GM23338 (cell line): Measurements from ENCODE around the gene GNG7.

Experiments
- CREB1 ChIP-seq: fragments of 250-450 bp; sonication (Bioruptor Pico); IDR thresholded peaks from 2 replicates; pipeline ENCODE4 v1.5.0; 2020; ENCODE audit warnings: low read depth, mild to moderate bottlenecking, moderate library complexity
- EZH2 ChIP-seq: fragments of 200-600 bp; sonication (generic); IDR thresholded peaks from one replicate; pipeline ENCODE4 v1.8.0; 2017; ENCODE audit warnings: antibody characterized with exemption, mild to moderate bottlenecking, low read depth; ENCODE audit not compliant: unreplicated experiment
- EZH2phosphoT487 ChIP-seq: fragments of 200-600 bp; sonication (generic); IDR thresholded peaks from one replicate; pipeline ENCODE4 v1.8.1; 2018; ENCODE audit warnings: antibody characterized with exemption; ENCODE audit not compliant: unreplicated experiment
- POLR2AphosphoS5 ChIP-seq: IDR thresholded peaks from 2 replicates; pipeline ENCODE4 v1.6.1; 2016; ENCODE audit warnings: antibody characterized with exemption, low read depth
- TF ChIP-seq, protein P1 (sequence below), 2 experiments: fragments of 200-600 bp in 1 of 2; sonication (generic) in 1 of 2; conservative IDR thresholded peaks; 2 replicates each; pipeline versions ENCODE4 v1.5.1 to v1.6.1; 2016 to 2017; ENCODE audit warnings: antibody characterized with exemption in 2 of 2, low read depth in 2 of 2, mild to moderate bottlenecking in 2 of 2, moderate library complexity in 1 of 2
- TF ChIP-seq, protein P2 (sequence below): IDR thresholded peaks from one replicate; pipeline ENCODE4 v1.6.1; 2018; ENCODE audit warnings: antibody characterized with exemption; ENCODE audit not compliant: unreplicated experiment

DNA sequence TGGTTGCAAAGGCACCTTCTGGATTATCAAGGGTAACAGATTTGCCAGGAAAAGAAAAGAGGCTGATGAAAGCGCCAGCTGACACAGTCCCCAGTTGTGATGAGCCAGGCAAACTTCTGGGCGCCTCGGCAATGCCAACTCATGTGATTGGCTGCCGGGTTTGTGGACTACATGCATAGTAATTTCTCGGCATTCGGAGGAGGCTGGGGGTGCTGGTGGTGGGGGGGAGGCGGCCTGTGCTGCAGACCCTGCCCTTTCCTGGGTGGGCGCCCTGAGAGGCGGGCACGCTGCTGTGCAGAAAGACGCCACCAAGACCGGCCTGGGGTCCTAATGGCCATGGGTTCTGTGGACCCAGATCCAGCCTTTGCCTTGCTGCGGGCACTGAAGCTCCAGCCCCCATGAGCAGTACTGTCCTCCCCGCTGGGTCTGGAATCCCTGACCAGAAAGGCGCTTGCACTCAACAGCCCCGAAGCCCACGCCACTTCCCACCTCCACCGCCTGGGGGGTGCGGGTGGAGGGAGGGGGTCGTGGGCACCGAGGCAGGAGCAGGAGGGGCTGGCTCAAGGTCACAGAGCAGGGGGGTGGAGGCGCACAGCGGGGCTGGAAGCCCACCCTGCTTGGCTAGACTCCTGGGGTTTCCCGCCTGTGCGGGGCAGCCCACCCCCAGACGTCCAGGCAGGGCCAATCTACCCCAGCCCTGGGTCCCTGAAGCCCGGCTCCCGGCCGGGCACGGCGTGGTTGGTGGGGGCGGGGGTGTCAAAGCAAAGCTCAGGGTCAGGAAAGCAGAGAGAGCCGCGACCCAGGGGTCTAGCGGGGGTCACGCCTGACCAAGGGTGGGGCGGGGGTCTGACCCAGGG, 17.7 kb upstream of the GNG7 start:
- TF ChIP-seq, protein P1, sequence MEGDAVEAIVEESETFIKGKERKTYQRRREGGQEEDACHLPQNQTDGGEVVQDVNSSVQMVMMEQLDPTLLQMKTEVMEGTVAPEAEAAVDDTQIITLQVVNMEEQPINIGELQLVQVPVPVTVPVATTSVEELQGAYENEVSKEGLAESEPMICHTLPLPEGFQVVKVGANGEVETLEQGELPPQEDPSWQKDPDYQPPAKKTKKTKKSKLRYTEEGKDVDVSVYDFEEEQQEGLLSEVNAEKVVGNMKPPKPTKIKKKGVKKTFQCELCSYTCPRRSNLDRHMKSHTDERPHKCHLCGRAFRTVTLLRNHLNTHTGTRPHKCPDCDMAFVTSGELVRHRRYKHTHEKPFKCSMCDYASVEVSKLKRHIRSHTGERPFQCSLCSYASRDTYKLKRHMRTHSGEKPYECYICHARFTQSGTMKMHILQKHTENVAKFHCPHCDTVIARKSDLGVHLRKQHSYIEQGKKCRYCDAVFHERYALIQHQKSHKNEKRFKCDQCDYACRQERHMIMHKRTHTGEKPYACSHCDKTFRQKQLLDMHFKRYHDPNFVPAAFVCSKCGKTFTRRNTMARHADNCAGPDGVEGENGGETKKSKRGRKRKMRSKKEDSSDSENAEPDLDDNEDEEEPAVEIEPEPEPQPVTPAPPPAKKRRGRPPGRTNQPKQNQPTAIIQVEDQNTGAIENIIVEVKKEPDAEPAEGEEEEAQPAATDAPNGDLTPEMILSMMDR (conservative IDR thresholded peaks at IDR 0.05; ENCODE audit: low read depth in 2 of 2), result no peak
- no peak for TF ChIP-seq EZH2phosphoT487
- TF ChIP-seq POLR2AphosphoS5, result no peak
- no peak for TF ChIP-seq CREB1 (CRISPR knock-in tag)
- TF ChIP-seq, protein P2, sequence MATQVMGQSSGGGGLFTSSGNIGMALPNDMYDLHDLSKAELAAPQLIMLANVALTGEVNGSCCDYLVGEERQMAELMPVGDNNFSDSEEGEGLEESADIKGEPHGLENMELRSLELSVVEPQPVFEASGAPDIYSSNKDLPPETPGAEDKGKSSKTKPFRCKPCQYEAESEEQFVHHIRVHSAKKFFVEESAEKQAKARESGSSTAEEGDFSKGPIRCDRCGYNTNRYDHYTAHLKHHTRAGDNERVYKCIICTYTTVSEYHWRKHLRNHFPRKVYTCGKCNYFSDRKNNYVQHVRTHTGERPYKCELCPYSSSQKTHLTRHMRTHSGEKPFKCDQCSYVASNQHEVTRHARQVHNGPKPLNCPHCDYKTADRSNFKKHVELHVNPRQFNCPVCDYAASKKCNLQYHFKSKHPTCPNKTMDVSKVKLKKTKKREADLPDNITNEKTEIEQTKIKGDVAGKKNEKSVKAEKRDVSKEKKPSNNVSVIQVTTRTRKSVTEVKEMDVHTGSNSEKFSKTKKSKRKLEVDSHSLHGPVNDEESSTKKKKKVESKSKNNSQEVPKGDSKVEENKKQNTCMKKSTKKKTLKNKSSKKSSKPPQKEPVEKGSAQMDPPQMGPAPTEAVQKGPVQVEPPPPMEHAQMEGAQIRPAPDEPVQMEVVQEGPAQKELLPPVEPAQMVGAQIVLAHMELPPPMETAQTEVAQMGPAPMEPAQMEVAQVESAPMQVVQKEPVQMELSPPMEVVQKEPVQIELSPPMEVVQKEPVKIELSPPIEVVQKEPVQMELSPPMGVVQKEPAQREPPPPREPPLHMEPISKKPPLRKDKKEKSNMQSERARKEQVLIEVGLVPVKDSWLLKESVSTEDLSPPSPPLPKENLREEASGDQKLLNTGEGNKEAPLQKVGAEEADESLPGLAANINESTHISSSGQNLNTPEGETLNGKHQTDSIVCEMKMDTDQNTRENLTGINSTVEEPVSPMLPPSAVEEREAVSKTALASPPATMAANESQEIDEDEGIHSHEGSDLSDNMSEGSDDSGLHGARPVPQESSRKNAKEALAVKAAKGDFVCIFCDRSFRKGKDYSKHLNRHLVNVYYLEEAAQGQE, result peak; percentile 3
- TF ChIP-seq EZH2, result no peak
